ENCODE data around the gene PGGT1B.

The PGGT1B gene

GRCh38 chr5:115179394-115180164 is 83.1 kb downstream of the PGGT1B start:
- DNase-seq: no peak

- no peak for DNase-seq
Measured at GRCh38 chr5:115179030-115179393, 83.7 kb downstream of the PGGT1B start.

GRCh38 chr5:115170929-115171510 is 91.7 kb downstream of the PGGT1B start:
- DNase-seq: no peak

GRCh38 chr5:115170134-115170928 is 92.3 kb downstream of the PGGT1B start:
- DNase-seq: no peak

GRCh38 chr5:115169487-115170133 is 93.1 kb downstream of the PGGT1B start, which contains the start of gene TRIM36:
Gene TRIM36, minus strand, starts transcription at chr5:115169908. Its CDS starts 274 bp downstream, at chr5:115169634.
- peak; percentile 89 to 90 for DNase-seq

- no peak for DNase-seq
Measured at GRCh38 chr5:115168829-115169486, 93.7 kb downstream of the PGGT1B start.

GRCh38 chr5:115166744-115167393 is 95.8 kb downstream of the PGGT1B start:
- no peak for DNase-seq

- DNase-seq: no peak
Measured at GRCh38 chr5:115165790-115166189, 96.9 kb downstream of the PGGT1B start.

GRCh38 chr5:115160975-115161475 is 101.7 kb downstream of the PGGT1B start:
- DNase-seq: no peak

Data from stimulated activated CD4-positive, alpha-beta T cell treated with anti-CD3 and anti-CD28 coated beads, Interleukin-4, amount 100 ng/mL, for 4 hours (primary cell).